Ovary (tissue), 9 donors: ENCODE measurements around the gene ATAD3B. TPM values are rescaled to one million over a fixed set of nuclear protein-coding genes. Genes with fewer than 3 reads are reported as not detected.

Source experiments
- DNase-seq, 5 donors: peaks; one replicate each; pipeline ENCODE4 v3.0.0-alpha.2; 2019 to 2020
- H3K27ac ChIP-seq, 2 donors: fragments of 200-600 bp; one replicate each; pipeline versions ENCODE4 v1.5.1 to v1.8.0; 2019 to 2022
- H3K27me3 ChIP-seq: fragments of 200-600 bp; one replicate; pipeline ENCODE4 v1.8.0; 2022
- H3K36me3 ChIP-seq: fragments of 200-600 bp; sonication (generic); one replicate; pipeline ENCODE4 v1.5.1; 2019
- H3K4me1 ChIP-seq: one replicate; pipeline ENCODE4 v1.8.1; 2013; ENCODE audit warnings: mild to moderate bottlenecking, moderate library complexity; ENCODE audit not compliant: insufficient read depth
- H3K4me3 ChIP-seq: fragments of 200-600 bp; sonication (generic); one replicate; pipeline ENCODE4 v1.5.1; 2017
- H3K9me3 ChIP-seq, 2 donors: fragments of 200-600 bp in 1 of 2; sonication (generic) in 1 of 2; one replicate each; pipeline versions ENCODE4 v1.5.1 to v1.8.1; 2013 to 2019; ENCODE audit warnings: mild to moderate bottlenecking in 1 of 2, moderate library complexity in 1 of 2
- CTCF ChIP-seq, 3 donors: fragments of 450-650 bp in 2 of 3; fragments of 200-600 bp in 1 of 3; IDR thresholded peaks; one replicate each; pipeline versions ENCODE4 v1.5.1 to v1.8.0; 2016 to 2022; ENCODE audit warnings: antibody characterized with exemption in 3 of 3, mild to moderate bottlenecking in 1 of 3
- EP300 ChIP-seq: sonication (generic); formaldehyde crosslinking; IDR thresholded peaks from one replicate; pipeline ENCODE4 v1.6.1; 2017; ENCODE audit warnings: antibody characterized with exemption
- POLR2A ChIP-seq: fragments of 450-650 bp; IDR thresholded peaks from one replicate; pipeline ENCODE4 v1.6.1; 2017; ENCODE audit warnings: antibody characterized with exemption, mild to moderate bottlenecking, moderate library complexity
- WGBS, 3 donors: extraction: QIAGEN DNeasy Blood & Tissue Kit in 1 of 3; methylation state at CpG; one replicate each; pipeline versions ENCODE4 v1.1.5 to v1.1.7; 2013 to 2017; 5-methylcytosine and 5-hydroxymethylcytosine counted together
- intact Hi-C, 4 donors: fragments of 100-400 bp; cut with DNase I; formaldehyde crosslinking; loops; one replicate each; pipeline versions ENCODE4 v1.11.0 to v1.15.1; 2022 to 2023
- polyA plus RNA-seq, 2 donors: library from polyadenylated mRNA; stranded (reverse); fragments of 200-250 nt in 1 of 2; fragments of 350-450 nt in 1 of 2; fragmentation: Illumina TruSeq in 1 of 2; extraction: RNeasy Lipid Tissue Mini Kit (QIAGEN cat#74804) in 1 of 2; gene quantifications; one replicate each; pipeline ENCODE4 v1.2.3, GENCODE V29; 2013 to 2014
- total RNA-seq, 7 donors: library from RNA; depleted of rRNA in 2 of 7; stranded (reverse); fragments of >200 nt in 2 of 7; fragmentation: NEBNext Ultra II Directional in 3 of 7; extraction: Animal tissue kit (Norgen Biotek cat#: 25700) in 3 of 7; gene quantifications; one replicate each; pipeline versions ENCODE4 v1.1.0 to v1.2.4, GENCODE V29; 2016 to 2023
- donor health status: DM: no; HTN: no; CAD: no; lungs with moderate emphysema.
- donor health status: DM: no; HTN: no; CAD: no.
- donor health status: Bipolar disorder and iron deficiency.
- donor health status: DM: yes; HTN: yes; CAD: no.
- donor health status: DM: no; HTN: no; CAD: no.
- donor health status: DM: yes; HTN: yes; CAD: no.

ATAD3B gene
- total and polyA plus RNA-seq, 9 donors, result 1.0 to 26.5 (median 19.1) TPM

GRCh38 chr1:1435106-1435903, 36.3 kb upstream of the ATAD3B start, which contains the start of gene VWA1:
Gene VWA1 (plus strand): TSS chr1:1435690. CDS start chr1:1435749, 59 bp downstream.
- no peaks in the 10 kb centered on the region for H3K36me3 ChIP-seq
- H3K9me3 ChIP-seq, result no peaks in the 10 kb centered on the region
- peaks cover 46% of the 10 kb centered on the region for H3K4me1 ChIP-seq
- intact Hi-C loops, result no loop called here
- 9 to 12% (median 11%) methylated on average over 60 to 89 of the region's 89 CpGs for WGBS, 3 donors
- peak; percentile 74 to 89 (median 84) for DNase-seq
- peak within 1 kb of the TSS; percentile 42 to 96 for H3K27ac ChIP-seq
- H3K4me3 ChIP-seq, result peak within 1 kb of the TSS; percentile 49
- TF ChIP-seq POLR2A, result no peak
- TF ChIP-seq CTCF (IDR thresholded peaks at IDR 0.05), result no peak
- no peak for TF ChIP-seq EP300
- H3K27me3 ChIP-seq, result no peaks in the 10 kb centered on the region

GRCh38 chr1:1435911-1436629, 35.5 kb upstream of the ATAD3B start:
- intact Hi-C loops, result no loop called here
- WGBS, 3 donors, result 10 to 22% (median 15%) methylated on average over 29 to 40 of the region's 40 CpGs
- peak overlapping the region; percentile 49 for H3K4me3 ChIP-seq
- H3K36me3 ChIP-seq, result no peaks in the 10 kb centered on the region
- H3K9me3 ChIP-seq, result no peaks in the 10 kb centered on the region
- peak overlapping the region in 1 of 2 donors; percentile 96 for H3K27ac ChIP-seq
- TF ChIP-seq CTCF (IDR thresholded peaks at IDR 0.05) (no peak), POLR2A (no peak), EP300 (no peak)
- DNase-seq, result peak in 3 of 5 donors; percentile 20 to 50 (median 42)
- H3K4me1 ChIP-seq, result peaks cover 42% of the 10 kb centered on the region
- H3K27me3 ChIP-seq, result no peaks in the 10 kb centered on the region

GRCh38 chr1:1436630-1437032, 34.9 kb upstream of the ATAD3B start:
- peak overlapping the region; percentile 49 for H3K4me3 ChIP-seq
- H3K4me1 ChIP-seq, result peaks cover 44% of the 10 kb centered on the region
- no peaks in the 10 kb centered on the region for H3K9me3 ChIP-seq
- H3K27ac ChIP-seq, result no peak overlapping the region
- H3K36me3 ChIP-seq, result no peaks in the 10 kb centered on the region
- no peak for TF ChIP-seq POLR2A
- intact Hi-C loops, result no loop called here
- no peaks in the 10 kb centered on the region for H3K27me3 ChIP-seq
- no peak for DNase-seq
- 81 to 89% (median 83%) methylated on average over 6 to 7 of the region's 7 CpGs for WGBS, 3 donors

- 81 to 85% (median 81%) methylated on average over 23 to 31 of the region's 31 CpGs for WGBS, 3 donors
- Histone ChIP-seq H3K36me3 (no peaks in the 10 kb centered on the region), H3K9me3 (no peaks in the 10 kb centered on the region), H3K27ac (no peak overlapping the region), H3K4me3 (no peak overlapping the region), H3K27me3 (no peaks in the 10 kb centered on the region), H3K4me1 (peaks cover 39% of the 10 kb centered on the region)
- intact Hi-C loops, result no loop called here
- DNase-seq, result peak in 1 of 5 donors; percentile 43
- no peak for TF ChIP-seq CTCF (IDR thresholded peaks at IDR 0.05)
- TF ChIP-seq EP300, result no peak
- no peak for TF ChIP-seq POLR2A
These were observed 34.3 kb upstream of the ATAD3B start for GRCh38 chr1:1437033-1437903.
